Adrenal gland (tissue), 12 donors: ENCODE results near the gene SNX30. TPM values are rescaled to one million over a fixed set of nuclear protein-coding genes. Genes with fewer than 3 reads are reported as not detected.

Source experiments
- DNase-seq, 7 donors: peaks; one replicate each; pipeline ENCODE4 v3.0.0-alpha.2; 2019 to 2020
- H3K27ac ChIP-seq, 5 donors: fragments of 200-600 bp; sonication (generic) in 4 of 5; 1 replicate in 3 of 5; 2 replicates in 2 of 5; pipeline versions ENCODE4 v1.5.1 to v1.8.0; 2016 to 2020; ENCODE audit warnings: mild to moderate bottlenecking in 1 of 5
- H3K27me3 ChIP-seq: fragments of 200-600 bp; 2 replicates; pipeline ENCODE4 v1.8.0; 2021
- H3K36me3 ChIP-seq, 2 donors: fragments of 200-600 bp; replicated peaks in 1 of 2; 1 replicate in 1 of 2; 2 replicates in 1 of 2; pipeline versions ENCODE4 v1.5.1 to v1.8.0; 2018 to 2022
- H3K4me1 ChIP-seq, 2 donors: fragments of 200-600 bp; replicated peaks in 1 of 2; 1 replicate in 1 of 2; 2 replicates in 1 of 2; pipeline versions ENCODE4 v1.5.1 to v1.8.0; 2018 to 2021
- H3K4me3 ChIP-seq, 4 donors: fragments of 200-600 bp; sonication (generic) in 3 of 4; one replicate each; pipeline ENCODE4 v1.5.1; 2016 to 2018
- H3K9me3 ChIP-seq, 3 donors: fragments of 200-600 bp; sonication (generic) in 1 of 3; replicated peaks in 1 of 3; 1 replicate in 2 of 3; 2 replicates in 1 of 3; pipeline versions ENCODE4 v1.5.1 to v1.8.0; 2016 to 2021
- POLR2A ChIP-seq, 2 donors: fragments of 450-650 bp; IDR thresholded peaks; one replicate each; pipeline ENCODE4 v1.6.1; 2017; ENCODE audit warnings: antibody characterized with exemption in 2 of 2, mild to moderate bottlenecking in 2 of 2, moderate library complexity in 1 of 2
- WGBS, 4 donors: extraction: QIAGEN DNeasy Blood & Tissue Kit in 2 of 4; methylation state at CpG; one replicate each; pipeline versions ENCODE4 v1.1.5 to v1.1.7; 2013 to 2017; 5-methylcytosine and 5-hydroxymethylcytosine counted together
- intact Hi-C, 2 donors: fragments of 100-400 bp; cut with DNase I; formaldehyde crosslinking; loops; one replicate each; pipeline versions ENCODE4 v1.14.1 to v1.15.0; 2022 to 2023
- polyA plus RNA-seq, 3 donors: library from polyadenylated mRNA; stranded (reverse); fragments of 200-250 nt in 2 of 3; fragments of 350-450 nt in 1 of 3; fragmentation: Illumina TruSeq in 1 of 3; extraction: RNeasy Lipid Tissue Mini Kit (QIAGEN cat#74804) in 1 of 3; gene quantifications; one replicate each; pipeline ENCODE4 v1.2.3, GENCODE V29; 2013 to 2014
- total RNA-seq, 9 donors: library from RNA; depleted of rRNA in 4 of 9; stranded (reverse); fragments of >200 nt in 4 of 9; fragments of 120-200 nt in 1 of 9; fragmentation: NEBNext Ultra II Directional in 1 of 9; extraction: Animal tissue kit (Norgen Biotek cat#: 25700) in 1 of 9; gene quantifications; one replicate each; pipeline versions ENCODE4 v1.1.0 to v1.2.4, GENCODE V29; 2013 to 2023
- TF ChIP-seq, protein P1 (sequence below), 6 experiments: fragments of 450-650 bp in 4 of 6; fragments of 200-600 bp in 2 of 6; sonication (generic) in 1 of 6; IDR thresholded peaks; 1 replicate in 5 of 6; 2 replicates in 1 of 6; pipeline versions ENCODE4 v1.5.1 to v1.8.0; 2016 to 2021; ENCODE audit warnings: antibody characterized with exemption in 6 of 6, mild to moderate bottlenecking in 2 of 6, moderate library complexity in 1 of 6
- donor health status: healthy with polysubstance abuse.
- donor health status: Bipolar disorder and iron deficiency.
- donor health status: DM: yes; HTN: yes; CAD: no.
- donor health status: DM: no; HTN: no; CAD: no.
- donor health status: DM: no; HTN: no; CAD: no.
- donor health status: DM: yes; HTN: yes; CAD: no.

SNX30 gene
- total and polyA plus RNA-seq, 12 donors: 0.84 to 12.3 (median 8.8) TPM

DNA sequence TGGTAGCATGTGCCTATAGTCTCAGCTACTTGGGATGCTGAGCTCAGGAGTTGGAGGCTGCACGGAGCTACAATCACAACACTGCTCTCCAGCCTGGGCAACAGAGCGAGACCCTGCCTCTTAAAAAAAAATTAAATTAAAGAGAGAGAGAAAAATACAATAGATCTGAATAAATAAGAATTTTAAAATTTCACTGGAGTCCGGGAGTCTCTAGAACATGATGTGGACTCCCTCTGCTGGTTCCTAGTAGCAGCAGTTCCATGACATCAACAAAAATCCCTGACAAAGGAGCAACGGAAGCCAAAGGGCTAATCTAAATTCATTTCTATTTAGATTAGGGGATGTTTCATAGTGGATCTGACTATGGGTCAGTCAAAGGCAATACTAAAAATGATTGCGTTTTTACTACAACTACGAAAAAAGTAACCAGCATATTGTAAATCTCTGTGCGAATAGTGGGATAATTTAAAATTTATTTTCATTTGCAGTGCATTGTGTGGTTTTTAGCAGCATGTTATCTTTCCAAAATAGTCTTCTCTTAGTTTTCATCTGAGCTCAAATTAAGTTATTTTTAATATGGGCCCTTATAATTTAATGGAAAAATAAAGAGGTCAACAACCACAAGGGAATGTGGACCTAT is 39.4 kb upstream of the SNX30 start:
- H3K27ac ChIP-seq: no peak overlapping the region
- intact Hi-C loops: no loop called here
- no peaks in the 10 kb centered on the region for H3K9me3 ChIP-seq
- WGBS, 4 donors: 58 to 64% (median 62%) methylated on average over 7 of the region's 7 CpGs
- peak in 5 of 7 donors; percentile 21 to 48 (median 38) for DNase-seq
- peaks cover 0 to 11% of the 10 kb centered on the region in 2 donors for H3K4me1 ChIP-seq
- no peak for TF ChIP-seq POLR2A (IDR thresholded peaks at IDR 0.05)
- TF ChIP-seq, protein P1, sequence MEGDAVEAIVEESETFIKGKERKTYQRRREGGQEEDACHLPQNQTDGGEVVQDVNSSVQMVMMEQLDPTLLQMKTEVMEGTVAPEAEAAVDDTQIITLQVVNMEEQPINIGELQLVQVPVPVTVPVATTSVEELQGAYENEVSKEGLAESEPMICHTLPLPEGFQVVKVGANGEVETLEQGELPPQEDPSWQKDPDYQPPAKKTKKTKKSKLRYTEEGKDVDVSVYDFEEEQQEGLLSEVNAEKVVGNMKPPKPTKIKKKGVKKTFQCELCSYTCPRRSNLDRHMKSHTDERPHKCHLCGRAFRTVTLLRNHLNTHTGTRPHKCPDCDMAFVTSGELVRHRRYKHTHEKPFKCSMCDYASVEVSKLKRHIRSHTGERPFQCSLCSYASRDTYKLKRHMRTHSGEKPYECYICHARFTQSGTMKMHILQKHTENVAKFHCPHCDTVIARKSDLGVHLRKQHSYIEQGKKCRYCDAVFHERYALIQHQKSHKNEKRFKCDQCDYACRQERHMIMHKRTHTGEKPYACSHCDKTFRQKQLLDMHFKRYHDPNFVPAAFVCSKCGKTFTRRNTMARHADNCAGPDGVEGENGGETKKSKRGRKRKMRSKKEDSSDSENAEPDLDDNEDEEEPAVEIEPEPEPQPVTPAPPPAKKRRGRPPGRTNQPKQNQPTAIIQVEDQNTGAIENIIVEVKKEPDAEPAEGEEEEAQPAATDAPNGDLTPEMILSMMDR (IDR thresholded peaks at IDR 0.05): peak; percentile 41 to 62 (median 54)
- H3K36me3 ChIP-seq: no peaks in the 10 kb centered on the region
- H3K27me3 ChIP-seq: no peaks in the 10 kb centered on the region
- H3K4me3 ChIP-seq: no peak overlapping the region

DNA sequence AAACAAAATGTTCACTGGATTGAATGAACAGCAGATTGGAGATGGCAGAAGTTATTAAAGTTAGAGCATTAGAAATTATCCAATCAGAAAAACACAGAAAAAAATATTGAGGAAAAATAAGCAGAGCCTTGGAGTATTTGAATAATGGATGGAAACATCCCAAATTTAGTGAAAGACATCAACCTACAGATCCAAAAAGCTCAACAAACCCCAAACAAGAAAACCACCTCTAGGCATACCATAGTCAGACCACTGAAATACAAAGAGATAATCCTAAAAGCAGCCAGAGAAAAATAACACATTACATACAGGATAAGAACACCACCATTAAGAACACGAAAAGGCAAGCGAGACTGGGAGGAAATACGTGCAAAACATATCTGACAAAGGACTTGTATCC is 37.9 kb upstream of the SNX30 start:
- Histone ChIP-seq H3K4me3 (no peak overlapping the region), H3K27ac (no peak overlapping the region), H3K9me3 (no peaks in the 10 kb centered on the region), H3K36me3 (no peaks in the 10 kb centered on the region), H3K27me3 (no peaks in the 10 kb centered on the region), H3K4me1 (peaks cover 7 to 22% of the 10 kb centered on the region in 2 donors)
- intact Hi-C loops: no loop called here
- TF ChIP-seq, protein P1 (IDR thresholded peaks at IDR 0.05): no peak
- TF ChIP-seq POLR2A (IDR thresholded peaks at IDR 0.05): no peak
- no peak for DNase-seq
- WGBS, 4 donors: 97 to 98% (median 98%) methylated on average over 3 of the region's 3 CpGs

DNA sequence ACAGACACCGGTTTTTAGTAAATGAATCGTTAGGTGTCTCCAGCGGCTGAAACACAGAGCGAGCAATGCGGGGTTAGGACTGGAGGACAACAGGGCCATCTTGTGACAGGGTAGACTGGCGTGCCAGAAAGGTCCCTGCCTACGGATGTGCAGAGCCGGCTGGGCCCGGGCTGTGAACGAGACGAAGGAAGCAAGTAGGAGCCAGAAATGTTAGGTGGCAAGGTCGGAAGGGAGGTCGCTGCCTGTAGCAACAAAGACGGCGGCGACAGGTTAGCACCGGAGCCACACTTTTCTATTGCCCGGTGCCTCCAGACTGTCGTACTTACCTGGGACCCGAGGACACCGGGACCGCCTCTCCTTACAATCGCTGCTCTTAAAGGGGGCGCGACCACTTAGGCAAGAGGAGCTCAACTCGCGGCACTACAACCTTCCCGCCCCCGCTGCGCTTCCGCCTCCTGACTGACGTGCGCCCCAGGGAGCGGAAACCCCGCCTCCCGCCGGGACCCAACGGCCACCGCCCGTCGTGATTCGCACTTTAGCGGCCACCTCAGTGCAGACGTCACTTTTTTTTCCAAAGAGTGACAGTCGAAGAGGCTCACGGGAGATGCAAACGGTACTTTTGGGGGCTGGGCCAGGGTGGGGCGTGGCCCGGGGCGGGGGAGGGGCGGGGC is 32.8 kb upstream of the SNX30 start, which contains the start of gene INIP:
Gene INIP, minus strand, starts transcription at position 457 of the 671 bp plus-strand sequence. CDS start 1,632 bp downstream, outside the sequence.
- peak within 1 kb of the TSS; percentile 80 to 96 (median 90) for H3K27ac ChIP-seq
- 0 to 2% (median 1%) methylated on average over 9 to 51 of the region's 51 CpGs for whole genome bisulfite sequencing, 4 donors
- intact Hi-C loops: no loop called here
- TF ChIP-seq, protein P1 (IDR thresholded peaks at IDR 0.05): peak in 1 of 6 experiments; percentile 18
- peak in 1 of 2 donors; percentile 81 for TF ChIP-seq POLR2A (IDR thresholded peaks at IDR 0.05)
- H3K36me3 ChIP-seq: no peaks in the 10 kb centered on the region
- no peaks in the 10 kb centered on the region for H3K9me3 ChIP-seq
- peaks cover 7 to 11% of the 10 kb centered on the region in 2 donors for H3K4me1 ChIP-seq
- peak within 1 kb of the TSS; percentile 46 to 95 (median 79) for H3K4me3 ChIP-seq
- H3K27me3 ChIP-seq: no peaks in the 10 kb centered on the region
- DNase-seq: peak; percentile 96 to 98 (median 97)

DNA sequence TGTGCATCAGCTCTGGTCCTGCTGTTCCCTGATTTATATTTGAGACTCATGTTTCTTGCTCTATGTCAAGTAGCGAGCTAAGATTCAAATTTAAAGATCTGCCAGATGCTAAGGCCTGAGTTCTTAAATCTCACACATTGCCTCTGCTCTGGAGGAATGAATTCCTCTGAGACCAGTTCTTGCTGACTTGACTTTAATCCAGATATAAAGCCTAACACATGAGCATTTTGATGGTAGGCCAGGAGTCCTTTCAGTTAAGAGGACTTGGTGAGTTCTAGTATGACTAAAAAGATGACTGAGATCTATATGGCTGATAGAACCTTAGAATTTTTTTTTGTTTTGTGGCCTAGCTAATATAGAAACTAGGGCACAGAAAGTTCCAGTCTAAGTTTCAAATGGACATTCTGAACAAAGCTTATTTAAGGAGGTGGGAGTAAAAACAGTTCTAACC is 31.3 kb upstream of the SNX30 start:
- TF ChIP-seq POLR2A (IDR thresholded peaks at IDR 0.05): no peak
- TF ChIP-seq, protein P1 (IDR thresholded peaks at IDR 0.05): no peak
- intact Hi-C loops: no loop called here
- H3K27ac ChIP-seq: peak overlapping the region in 1 of 5 donors; percentile 14

More for the DNA sequence above, 31.3 kb upstream of the SNX30 start:
- 61 to 92% (median 74%) methylated on average over 1 of the region's 1 CpG for WGBS, 4 donors
- H3K9me3 ChIP-seq: no peaks in the 10 kb centered on the region
- H3K4me3 ChIP-seq: no peak overlapping the region
- no peaks in the 10 kb centered on the region for H3K36me3 ChIP-seq
- no peak for DNase-seq
- no peaks in the 10 kb centered on the region for H3K27me3 ChIP-seq
- peaks cover 7 to 11% of the 10 kb centered on the region in 2 donors for H3K4me1 ChIP-seq
